Naive thymus-derived CD4-positive, alpha-beta T cell (primary cell): ENCODE results near the gene FOXC2. TPM values are rescaled to one million over a fixed set of nuclear protein-coding genes. Genes with fewer than 3 reads are reported as not detected.

Experiments used
- ATAC-seq: fragments of 150-1000 bp; cut with Tn5 transposase; 2 replicates; pipeline ENCODE4 v1.10.0; 2021; ENCODE audit warnings: mild to moderate bottlenecking, moderate library complexity
- CTCF ChIA-PET: fragments of 350-600 bp; sonication (Branson Sonifier 250); formaldehyde crosslinking; loops from one replicate; lab custom pipeline; 2021; ENCODE audit warnings: antibody characterized with exemption; lab: Charles Lee
- POLR2A ChIA-PET: fragments of 350-600 bp; sonication (Branson Sonifier 250); formaldehyde crosslinking; loops from one replicate; lab custom pipeline; 2021; ENCODE audit warnings: antibody characterized with exemption, inconsistent platforms; lab: Charles Lee
- DNase-seq, 9 donors: peaks; one replicate each; pipeline versions ENCODE4 v3.0.0 to v3.0.0-alpha.2; 2020 to 2022; ENCODE audit warnings: mixed read lengths in 1 of 9
- H3K27ac ChIP-seq: one replicate; pipeline ENCODE4 v1.7.0; 2013; ENCODE audit warnings: mild to moderate bottlenecking, low read depth, low read length, moderate library complexity
- H3K27me3 ChIP-seq, 2 donors: one replicate each; pipeline ENCODE4 v1.7.0; 2013; ENCODE audit warnings: low read length in 2 of 2, mild to moderate bottlenecking in 2 of 2, moderate library complexity in 2 of 2; ENCODE audit not compliant: control insufficient read depth in 2 of 2, insufficient read depth in 2 of 2
- H3K36me3 ChIP-seq, 3 experiments: 1 replicate in 2 of 3; 2 replicates in 1 of 3; pipeline ENCODE4 v1.7.0; 2013; ENCODE audit warnings: low read length in 3 of 3, mild to moderate bottlenecking in 3 of 3, moderate library complexity in 1 of 3; ENCODE audit not compliant: insufficient read depth in 3 of 3, control insufficient read depth in 2 of 3
- H3K4me1 ChIP-seq, 2 donors: one replicate each; pipeline ENCODE4 v1.7.0; 2013; ENCODE audit warnings: low read length in 2 of 2, mild to moderate bottlenecking in 2 of 2, moderate library complexity in 1 of 2; ENCODE audit not compliant: control insufficient read depth in 2 of 2, insufficient read depth in 2 of 2
- H3K4me3 ChIP-seq: 2 replicates; pipeline ENCODE4 v1.7.0; 2013; ENCODE audit warnings: mild to moderate bottlenecking, low read length
- H3K9me3 ChIP-seq, 3 experiments: 1 replicate in 2 of 3; 2 replicates in 1 of 3; pipeline ENCODE4 v1.7.0; 2013; ENCODE audit warnings: low read length in 3 of 3; ENCODE audit not compliant: control insufficient read depth in 2 of 3
- H3K27ac Mint-ChIP-seq, 9 donors: one replicate each; pipeline ENCODE4 v1.8.0; 2020 to 2022; ENCODE audit warnings: mixed read lengths in 9 of 9, mild to moderate bottlenecking in 8 of 9, moderate library complexity in 5 of 9, inconsistent platforms in 2 of 9
- H3K27me3 Mint-ChIP-seq, 5 donors: one replicate each; pipeline ENCODE4 v1.8.0; 2021 to 2022; ENCODE audit warnings: mixed read lengths in 5 of 5, mild to moderate bottlenecking in 1 of 5
- H3K36me3 Mint-ChIP-seq, 5 donors: one replicate each; pipeline ENCODE4 v1.8.0; 2020 to 2022; ENCODE audit warnings: mixed read lengths in 5 of 5, mild to moderate bottlenecking in 3 of 5, inconsistent platforms in 1 of 5
- H3K4me1 Mint-ChIP-seq, 7 donors: one replicate each; pipeline ENCODE4 v1.8.0; 2020 to 2022; ENCODE audit warnings: mixed read lengths in 7 of 7, mild to moderate bottlenecking in 3 of 7, inconsistent platforms in 1 of 7
- H3K4me3 Mint-ChIP-seq, 10 donors: one replicate each; pipeline ENCODE4 v1.8.0; 2020 to 2022; ENCODE audit warnings: mild to moderate bottlenecking in 10 of 10, mixed read lengths in 10 of 10, moderate library complexity in 6 of 10, inconsistent platforms in 2 of 10
- H3K9me3 Mint-ChIP-seq, 11 donors: one replicate each; pipeline ENCODE4 v1.8.0; 2020 to 2022; ENCODE audit warnings: mixed read lengths in 11 of 11, mild to moderate bottlenecking in 4 of 11, inconsistent platforms in 1 of 11, moderate library complexity in 1 of 11
- intact Hi-C, 2 donors: fragments of 100-400 bp; cut with micrococcal nuclease; formaldehyde crosslinking; loops; one replicate each; pipeline ENCODE4 v1.15.1; 2023
- polyA plus RNA-seq, 2 donors: library from polyadenylated mRNA; unstranded; fragments of 300-500 nt; fragmentation: Illumina TruSeq; gene quantifications; one replicate each; pipeline ENCODE4 v1.2.3, GENCODE V29; 2021
- total RNA-seq, 6 experiments: library from RNA in 5 of 6; stranded (reverse) in 5 of 6; gene quantifications; 1 replicate in 5 of 6; 2 replicates in 1 of 6; pipeline ENCODE4 v1.2.3 and lab custom pipeline; 2021 to 2026

Gene FOXC2
- total and polyA plus RNA-seq, 7 experiments from 2014 or later = not detected

DNA sequence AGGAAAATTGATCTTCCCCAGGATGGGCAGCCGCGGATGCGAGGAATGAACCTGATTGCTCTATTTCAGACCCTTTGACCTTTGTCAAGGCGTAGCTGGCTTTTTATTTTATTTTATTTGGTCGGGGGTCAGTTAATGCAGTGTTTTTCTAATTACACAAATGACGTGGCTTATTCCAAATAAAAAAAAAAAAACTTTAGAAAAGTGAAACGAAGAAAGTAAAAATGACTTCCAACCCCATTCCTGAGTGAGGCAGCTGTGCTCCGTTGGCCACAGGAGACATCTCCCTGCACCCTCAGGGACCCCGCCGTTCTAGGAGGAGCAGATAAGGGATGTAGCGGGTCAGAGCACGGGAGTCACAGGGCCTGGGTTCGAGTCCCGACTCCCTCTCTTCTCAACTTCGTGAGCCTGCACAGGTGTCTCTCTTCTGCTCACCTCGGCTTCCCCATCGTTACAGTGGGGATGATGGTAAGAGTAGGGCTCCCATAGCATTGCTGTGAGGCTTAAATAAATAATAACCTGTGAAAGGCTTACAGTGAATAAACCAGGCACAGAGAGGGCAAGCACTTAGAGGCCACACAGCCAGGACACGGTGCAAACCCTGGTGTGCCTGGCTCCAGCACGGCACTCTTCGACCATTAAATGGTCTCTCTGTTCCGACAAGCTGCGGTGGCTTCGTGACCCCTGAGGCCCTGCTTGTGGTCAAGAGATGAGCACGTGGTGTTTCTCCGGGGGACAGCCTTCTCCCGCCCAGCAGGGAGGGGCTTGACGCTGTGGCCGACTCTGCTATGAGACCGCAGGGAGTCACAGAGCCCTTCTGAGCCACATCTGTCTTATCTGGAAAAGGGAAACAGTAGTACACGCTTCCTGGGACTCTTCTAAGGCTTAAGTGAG lies 46.1 kb upstream of the FOXC2 start:
- ATAC-seq (no peak), DNase-seq (no peak)
- Histone ChIP-seq H3K27ac (no peak overlapping the region), H3K27me3 (peaks cover 0 to 15% of the 10 kb centered on the region in 2 donors), H3K36me3 (no peaks in the 10 kb centered on the region), H3K4me3 (no peak overlapping the region), H3K9me3 (no peaks in the 10 kb centered on the region), H3K4me1 (peaks cover 0 to 3% of the 10 kb centered on the region in 2 donors)
- intact Hi-C loops = loop anchor here in 1 of 2 donors (1.0 to 5.0 kb wide), 3 partner anchors 42 to 700 kb away; no protein-coding TSS in a partner anchor
- Mint-ChIP-seq H3K27me3 (peaks cover 26 to 44% (median 43%) of the 10 kb centered on the region in 5 donors), H3K36me3 (no peaks in the 10 kb centered on the region), H3K4me1 (peaks cover 0 to 9% (median 3%) of the 10 kb centered on the region in 7 donors), H3K9me3 (peaks cover 0 to 3% (median 0%) of the 10 kb centered on the region in 11 donors), H3K27ac (no peak overlapping the region), H3K4me3 (peak overlapping the region in 3 of 10 donors; percentile 32 to 77 (median 44))
- ChIA-PET CTCF (interaction anchor here (1.0 kb wide), 1 partner anchor 59 kb away, joined by 4 read pairs; no protein-coding TSS in a partner anchor), POLR2A (no interaction called here)

DNA sequence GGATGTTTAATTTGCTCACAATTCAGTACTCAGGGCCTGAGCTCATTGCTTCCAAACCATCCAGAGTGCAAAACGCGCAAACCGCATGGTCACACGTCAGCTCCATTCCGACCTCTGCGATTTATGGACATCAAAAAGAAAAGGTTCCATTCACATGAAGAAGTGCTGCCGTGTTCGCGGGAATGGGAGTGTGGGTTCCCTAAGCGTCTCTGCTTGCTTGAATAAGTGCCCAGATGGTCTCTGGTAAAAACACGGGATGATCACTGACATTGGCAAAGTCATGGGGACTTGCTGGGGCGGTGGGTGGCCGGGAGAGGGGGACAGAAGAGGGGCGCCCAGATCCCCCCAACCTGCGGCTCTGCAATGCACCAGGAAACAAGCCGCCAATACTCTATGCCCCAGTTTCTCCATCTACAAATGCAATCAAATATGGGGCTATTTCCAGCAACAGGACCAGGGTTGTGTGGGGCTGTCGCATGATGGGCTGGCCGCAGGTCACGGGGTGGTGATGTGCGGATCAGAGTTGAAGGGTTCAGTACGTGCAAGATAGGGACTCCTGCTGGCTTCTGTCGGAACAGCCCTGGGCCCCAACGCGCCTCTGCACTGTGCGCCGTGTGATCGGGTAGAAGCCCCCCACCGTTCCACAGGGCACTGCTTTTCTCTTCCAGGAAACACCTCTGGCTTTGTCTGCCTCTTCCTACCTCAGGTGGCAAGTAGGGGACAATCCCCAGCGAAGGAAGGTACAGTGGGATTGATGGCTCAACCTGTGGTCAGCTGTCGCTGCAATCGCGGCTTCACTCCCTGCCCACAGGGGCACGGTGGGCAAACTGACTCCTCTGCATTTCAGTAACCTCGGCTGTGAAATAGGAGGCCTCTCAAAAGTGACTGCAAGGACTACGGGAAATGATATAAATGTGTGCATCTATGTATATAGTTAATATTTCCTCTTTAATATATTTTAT lies 45.1 kb upstream of the FOXC2 start:
- CTCF ChIA-PET = no interaction called here
- no peak for ATAC-seq
- Mint-ChIP-seq H3K9me3 (peaks cover 0 to 7% (median 0%) of the 10 kb centered on the region in 11 donors), H3K4me1 (peaks cover 0 to 9% (median 3%) of the 10 kb centered on the region in 7 donors), H3K4me3 (no peak overlapping the region), H3K27ac (peak overlapping the region in 1 of 9 donors; percentile 19), H3K36me3 (no peaks in the 10 kb centered on the region), H3K27me3 (peaks cover 26 to 39% (median 36%) of the 10 kb centered on the region in 5 donors)
- no peak overlapping the region for H3K27ac ChIP-seq
- no peaks in the 10 kb centered on the region for H3K9me3 ChIP-seq
- peaks cover 0 to 15% of the 10 kb centered on the region in 2 donors for H3K27me3 ChIP-seq
- no peak for DNase-seq
- no peak overlapping the region for H3K4me3 ChIP-seq
- intact Hi-C loops = loop anchor here in 1 of 2 donors (2.0 to 5.0 kb wide), 2 partner anchors 41 to 701 kb away; no protein-coding TSS in a partner anchor
- H3K4me1 ChIP-seq = peaks cover 0 to 3% of the 10 kb centered on the region in 2 donors
- H3K36me3 ChIP-seq = no peaks in the 10 kb centered on the region
- POLR2A ChIA-PET = no interaction called here

DNA sequence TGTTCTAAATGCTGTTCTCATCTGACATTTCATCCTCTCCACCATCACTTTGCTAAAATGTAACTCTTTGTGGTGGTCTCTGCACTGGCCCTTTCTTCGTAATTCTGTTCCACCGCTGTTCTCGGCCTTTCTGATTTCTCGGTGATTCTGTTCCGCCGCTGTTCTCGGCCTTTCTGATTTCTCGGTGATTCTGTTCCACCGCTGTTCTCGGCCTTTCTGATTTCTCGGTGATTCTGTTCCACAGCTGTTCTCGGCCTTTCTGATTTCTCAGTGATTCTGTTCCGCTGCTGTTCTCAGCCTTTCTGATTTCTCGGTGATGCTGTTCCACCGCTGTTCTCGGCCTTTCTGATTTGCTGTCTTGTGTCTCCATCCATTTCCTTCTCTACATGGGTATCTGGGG lies 44.0 kb upstream of the FOXC2 start:
- H3K9me3 Mint-ChIP-seq = peaks cover 0 to 11% (median 4%) of the 10 kb centered on the region in 11 donors
- H3K36me3 Mint-ChIP-seq = peaks cover 0 to 3% (median 2%) of the 10 kb centered on the region in 5 donors
- intact Hi-C loops = loop anchor here in 1 of 2 donors (5.0 kb wide), 1 partner anchor 40 kb away; no protein-coding TSS in a partner anchor

DNA sequence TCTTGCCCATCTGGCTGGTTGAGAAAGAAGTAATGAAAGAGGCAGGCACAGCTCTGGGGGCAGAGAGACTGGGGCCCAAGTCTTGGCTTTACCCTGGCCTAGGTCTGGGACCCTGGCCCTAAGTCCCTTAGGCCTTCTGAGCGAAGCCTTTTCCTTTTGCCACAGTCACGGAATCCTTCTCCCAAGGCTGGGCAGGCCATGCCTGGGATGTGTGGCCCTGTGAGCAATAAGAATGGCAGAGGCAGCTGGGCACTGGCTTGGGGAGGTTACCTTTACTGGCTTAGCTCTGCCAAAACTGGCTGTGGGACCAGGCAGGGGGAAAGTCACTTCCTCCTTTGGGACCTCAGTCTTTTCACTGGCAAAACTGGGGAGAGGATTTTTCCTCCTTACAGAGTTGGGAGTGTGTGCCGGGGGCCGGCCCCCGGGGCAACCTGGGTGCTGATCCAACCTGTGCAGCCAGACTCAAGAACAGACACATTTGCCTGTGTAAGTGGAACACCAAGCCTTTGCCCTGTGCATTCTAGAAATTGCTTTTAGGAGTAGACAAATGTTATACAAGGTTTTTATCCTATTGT lies 43.4 kb upstream of the FOXC2 start:
- peaks cover 0 to 3% of the 10 kb centered on the region in 2 donors for H3K4me1 ChIP-seq
- intact Hi-C loops = loop anchor here in 1 of 2 donors (5.0 kb wide), 1 partner anchor 39 kb away; no protein-coding TSS in a partner anchor
- H3K4me3 Mint-ChIP-seq = no peak overlapping the region
- CTCF ChIA-PET = no interaction called here
- no peak overlapping the region for H3K27ac Mint-ChIP-seq
- no peak for DNase-seq
- no peak for ATAC-seq
- H3K36me3 ChIP-seq = no peaks in the 10 kb centered on the region
- H3K27ac ChIP-seq = no peak overlapping the region
- peaks cover 0 to 15% of the 10 kb centered on the region in 2 donors for H3K27me3 ChIP-seq
- no peaks in the 10 kb centered on the region for H3K9me3 ChIP-seq
- POLR2A ChIA-PET = no interaction called here
- peaks cover 0 to 5% (median 3%) of the 10 kb centered on the region in 5 donors for H3K36me3 Mint-ChIP-seq
- H3K4me3 ChIP-seq = no peak overlapping the region
- peaks cover 0 to 9% (median 3%) of the 10 kb centered on the region in 7 donors for H3K4me1 Mint-ChIP-seq
- peaks cover 12 to 25% (median 20%) of the 10 kb centered on the region in 5 donors for H3K27me3 Mint-ChIP-seq
- peaks cover 0 to 11% (median 5%) of the 10 kb centered on the region in 11 donors for H3K9me3 Mint-ChIP-seq

More for the DNA sequence above, 44.0 kb upstream of the FOXC2 start:
- peaks cover 18 to 30% (median 26%) of the 10 kb centered on the region in 5 donors for H3K27me3 Mint-ChIP-seq
- peaks cover 0 to 9% (median 3%) of the 10 kb centered on the region in 7 donors for H3K4me1 Mint-ChIP-seq
- Histone ChIP-seq H3K4me1 (peaks cover 0 to 3% of the 10 kb centered on the region in 2 donors), H3K4me3 (no peak overlapping the region), H3K27ac (no peak overlapping the region), H3K9me3 (no peaks in the 10 kb centered on the region), H3K36me3 (no peaks in the 10 kb centered on the region), H3K27me3 (peaks cover 0 to 15% of the 10 kb centered on the region in 2 donors)
- DNase-seq (no peak), ATAC-seq (no peak)
- H3K27ac Mint-ChIP-seq = no peak overlapping the region
- POLR2A ChIA-PET = no interaction called here
- CTCF ChIA-PET = no interaction called here
- no peak overlapping the region for H3K4me3 Mint-ChIP-seq

DNA sequence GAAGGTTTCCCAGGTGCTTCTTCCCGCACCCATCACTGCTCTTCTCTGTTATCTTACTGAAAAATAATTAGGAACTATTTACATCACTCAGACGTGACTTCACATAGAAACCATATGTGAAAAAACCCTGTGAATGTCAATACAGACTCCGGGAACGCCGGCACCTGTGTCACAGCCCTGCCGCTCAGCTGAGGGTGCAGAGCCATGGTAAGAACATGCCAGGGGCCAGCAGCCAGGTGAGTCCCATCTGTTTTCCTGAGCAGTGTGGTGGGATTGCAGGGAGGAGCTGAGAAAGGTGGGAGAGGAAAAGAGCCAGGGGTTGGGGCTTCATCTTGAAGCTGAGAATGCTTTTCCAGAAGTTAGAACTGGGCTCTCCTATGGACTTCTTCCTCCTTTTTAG lies 42.6 kb upstream of the FOXC2 start:
- CTCF ChIA-PET = no interaction called here
- H3K4me1 ChIP-seq = peaks cover 0 to 3% of the 10 kb centered on the region in 2 donors
- no peak for DNase-seq
- H3K9me3 ChIP-seq = no peaks in the 10 kb centered on the region
- H3K4me1 Mint-ChIP-seq = peaks cover 0 to 9% (median 3%) of the 10 kb centered on the region in 7 donors
- no peak for ATAC-seq
- H3K4me3 ChIP-seq = no peak overlapping the region
- H3K9me3 Mint-ChIP-seq = peaks cover 0 to 11% (median 5%) of the 10 kb centered on the region in 11 donors
- no peak overlapping the region for H3K27ac Mint-ChIP-seq
- peaks cover 0 to 15% of the 10 kb centered on the region in 2 donors for H3K27me3 ChIP-seq
- no peak overlapping the region for H3K27ac ChIP-seq
- peaks cover 0 to 11% (median 3%) of the 10 kb centered on the region in 5 donors for H3K36me3 Mint-ChIP-seq
- no peaks in the 10 kb centered on the region for H3K36me3 ChIP-seq
- POLR2A ChIA-PET = no interaction called here
- H3K27me3 Mint-ChIP-seq = peaks cover 5 to 21% (median 13%) of the 10 kb centered on the region in 5 donors
- H3K4me3 Mint-ChIP-seq = no peak overlapping the region
- intact Hi-C loops = loop anchor here in 1 of 2 donors (5.0 kb wide), 1 partner anchor 38 kb away; no protein-coding TSS in a partner anchor
